Inferior parietal cortex (tissue), 1 donor: ENCODE measurements around the gene SLC12A9.
"Not testable (repeated sequence)": the region's sequence is repeated elsewhere in the genome, so short reads cannot be mapped to it uniquely, and the experiment has no call there.

Experiments
- DNase-seq: peaks from one replicate; pipeline ENCODE4 v3.0.0-alpha.2; 2016; ENCODE audit errors: extremely low spot score

SLC12A9 gene

GRCh38 chr7:100852048-100852872, at the start of gene SLC12A9:
Gene SLC12A9, plus strand, starts transcription at chr7:100852713. Its CDS starts 1,485 bp downstream, at chr7:100854198.
- peak; percentile 85 for DNase-seq

GRCh38 chr7:100802951-100803350, 49.6 kb upstream of the SLC12A9 start:
- no peak for DNase-seq

- peak; percentile 60 for DNase-seq
Measured at GRCh38 chr7:100803398-100804161, 48.9 kb upstream of the SLC12A9 start.

- no peak for DNase-seq
Measured at GRCh38 chr7:100804681-100805431, 47.7 kb upstream of the SLC12A9 start.

- DNase-seq: no peak
Measured at GRCh38 chr7:100806276-100806675, 46.2 kb upstream of the SLC12A9 start.

GRCh38 chr7:100806883-100807282, 45.6 kb upstream of the SLC12A9 start:
- not testable (repeated sequence) for DNase-seq

GRCh38 chr7:100808354-100808875, 44.1 kb upstream of the SLC12A9 start:
- DNase-seq: no peak

GRCh38 chr7:100811480-100811879, 41.0 kb upstream of the SLC12A9 start:
- DNase-seq: no peak

- DNase-seq: no peak
Measured at GRCh38 chr7:100812729-100813128, 39.8 kb upstream of the SLC12A9 start.

- not testable (repeated sequence) for DNase-seq
Measured at GRCh38 chr7:100816515-100816914, 36.0 kb upstream of the SLC12A9 start.

GRCh38 chr7:100817097-100817496, 35.4 kb upstream of the SLC12A9 start:
- no peak for DNase-seq

GRCh38 chr7:100818366-100818765, 34.1 kb upstream of the SLC12A9 start:
- no peak for DNase-seq

- DNase-seq: no peak
Measured at GRCh38 chr7:100818825-100819224, 33.7 kb upstream of the SLC12A9 start.

- DNase-seq: no peak
Measured at GRCh38 chr7:100819586-100819985, 32.9 kb upstream of the SLC12A9 start.

GRCh38 chr7:100822236-100823139, 30.0 kb upstream of the SLC12A9 start:
- no peak for DNase-seq

- no peak for DNase-seq
Measured at GRCh38 chr7:100823140-100823525, 29.4 kb upstream of the SLC12A9 start.

- DNase-seq: no peak
Measured at GRCh38 chr7:100823534-100823933, 29.0 kb upstream of the SLC12A9 start.

- no peak for DNase-seq
Measured at GRCh38 chr7:100824499-100825214, 27.9 kb upstream of the SLC12A9 start.

GRCh38 chr7:100825215-100825671, 27.3 kb upstream of the SLC12A9 start:
- no peak for DNase-seq
